Myocyte (in vitro differentiated cells): ENCODE measurements around the gene SPI1. TPM values are rescaled to one million over a fixed set of nuclear protein-coding genes. Genes with fewer than 3 reads are reported as not detected.
A peak's percentile ranks its signal among the peaks of the same experiment; 100 is the strongest.

Source experiments
- DNase-seq: peaks from one replicate; pipeline ENCODE4 v3.0.0-alpha.2; 2012; ENCODE audit warnings: low read depth
- total RNA-seq: library from RNA; depleted of rRNA; stranded (reverse); fragments of >200 nt; gene quantifications from 2 replicates; pipeline ENCODE4 v1.2.3, GENCODE V29; 2014

SPI1 gene
- total RNA-seq, 1 donor from 2014 or later, result not detected

DNA sequence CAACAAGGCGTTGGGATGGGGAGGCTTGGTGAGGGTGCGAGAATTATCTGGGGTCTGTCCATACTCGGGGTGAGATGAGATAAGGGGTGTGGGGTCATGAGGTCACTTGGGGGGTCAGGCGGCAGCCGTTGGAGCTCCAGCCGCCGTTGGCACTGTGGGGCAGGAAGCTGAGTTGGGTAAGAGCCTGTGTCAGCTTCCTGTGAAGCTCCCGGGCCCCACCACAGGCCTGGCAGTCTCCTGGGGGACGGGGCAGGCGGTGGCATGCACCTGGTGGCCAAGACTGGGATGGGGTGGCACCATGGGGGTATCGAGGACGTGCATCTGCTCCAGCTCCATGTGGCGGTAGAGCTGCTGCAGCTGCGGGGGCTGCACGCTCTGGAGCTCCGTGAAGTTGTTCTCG is 18.8 kb downstream of the SPI1 start:
- no peak for DNase-seq

DNA sequence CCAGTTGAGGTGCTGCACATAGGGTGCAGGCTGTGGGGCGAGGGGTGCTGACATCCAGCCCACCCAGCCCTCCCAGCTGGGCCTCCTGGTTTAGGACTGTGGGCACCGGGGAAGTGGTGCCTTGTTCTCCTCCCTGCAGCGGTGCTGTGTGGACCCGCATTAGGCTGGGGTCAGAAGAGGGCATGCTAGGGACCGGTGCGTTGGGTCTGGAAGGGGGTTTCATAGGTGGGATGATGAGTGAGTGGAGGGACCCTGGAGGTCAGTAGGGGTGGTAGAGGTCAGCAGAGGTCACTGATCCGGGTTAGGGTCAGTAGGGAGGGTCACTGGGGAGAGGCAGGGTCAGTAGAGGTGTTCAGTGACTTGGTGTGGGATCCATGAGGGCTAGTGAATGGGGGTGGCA is 19.2 kb downstream of the SPI1 start:
- no peak for DNase-seq

DNA sequence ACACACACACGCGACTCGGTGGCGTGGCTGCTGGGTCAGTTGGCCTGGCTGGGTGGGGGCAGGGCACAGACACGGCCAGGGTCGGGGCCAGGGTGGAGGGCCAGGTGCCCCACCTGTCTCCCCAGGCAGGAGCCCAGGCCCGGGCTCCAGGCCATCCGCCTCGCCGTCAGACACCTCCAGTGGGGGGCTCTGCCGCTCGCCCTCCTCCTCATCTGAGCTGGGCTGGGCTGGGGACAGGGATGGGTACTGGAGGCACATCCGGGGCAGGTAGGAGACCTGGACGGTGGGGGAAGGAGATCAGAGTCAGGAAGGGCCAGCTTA is 19.7 kb downstream of the SPI1 start:
- no peak for DNase-seq

DNA sequence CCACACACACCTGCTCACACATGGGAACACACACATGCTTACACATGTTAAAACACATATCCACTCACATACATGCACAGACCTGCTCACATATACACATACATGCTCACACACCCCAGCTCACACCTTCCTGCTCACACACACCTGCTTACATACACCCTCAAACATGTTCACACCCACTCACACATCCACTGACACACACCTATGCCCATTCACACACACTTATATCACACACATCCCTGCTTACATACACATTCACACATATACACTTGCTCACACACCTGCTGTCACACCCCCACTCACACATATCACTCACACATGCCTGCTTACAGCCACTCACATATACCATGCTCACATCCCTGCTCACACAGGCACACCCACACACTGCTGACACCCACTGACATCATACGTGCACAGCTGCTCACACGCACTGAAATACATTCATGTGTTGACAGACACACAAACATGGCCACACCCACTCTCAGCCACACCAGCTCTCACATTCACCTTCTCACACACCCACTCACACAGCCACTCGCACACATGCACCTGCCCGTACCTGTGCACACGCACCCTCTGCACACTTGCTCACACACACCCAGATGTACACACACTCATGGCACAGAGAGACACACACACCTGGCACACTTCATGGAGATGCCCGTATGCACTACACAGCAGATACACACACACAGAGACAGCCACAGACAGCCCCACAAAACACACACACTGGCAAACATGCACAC is 20.2 kb downstream of the SPI1 start:
- DNase-seq, result no peak

DNA sequence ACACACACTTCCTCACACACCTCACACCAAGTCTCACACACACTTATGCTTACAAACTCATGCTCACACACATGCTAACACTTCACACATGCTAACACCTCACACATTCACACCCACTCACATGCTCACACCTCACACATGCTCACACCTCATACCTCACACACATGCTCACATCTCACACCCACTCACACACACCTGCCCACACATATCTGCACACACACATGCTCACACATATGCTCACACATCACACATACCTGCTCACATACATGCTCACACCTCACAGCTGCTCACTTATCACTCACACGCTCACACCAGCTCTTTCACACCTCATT is 21.4 kb downstream of the SPI1 start:
- no peak for DNase-seq

DNA sequence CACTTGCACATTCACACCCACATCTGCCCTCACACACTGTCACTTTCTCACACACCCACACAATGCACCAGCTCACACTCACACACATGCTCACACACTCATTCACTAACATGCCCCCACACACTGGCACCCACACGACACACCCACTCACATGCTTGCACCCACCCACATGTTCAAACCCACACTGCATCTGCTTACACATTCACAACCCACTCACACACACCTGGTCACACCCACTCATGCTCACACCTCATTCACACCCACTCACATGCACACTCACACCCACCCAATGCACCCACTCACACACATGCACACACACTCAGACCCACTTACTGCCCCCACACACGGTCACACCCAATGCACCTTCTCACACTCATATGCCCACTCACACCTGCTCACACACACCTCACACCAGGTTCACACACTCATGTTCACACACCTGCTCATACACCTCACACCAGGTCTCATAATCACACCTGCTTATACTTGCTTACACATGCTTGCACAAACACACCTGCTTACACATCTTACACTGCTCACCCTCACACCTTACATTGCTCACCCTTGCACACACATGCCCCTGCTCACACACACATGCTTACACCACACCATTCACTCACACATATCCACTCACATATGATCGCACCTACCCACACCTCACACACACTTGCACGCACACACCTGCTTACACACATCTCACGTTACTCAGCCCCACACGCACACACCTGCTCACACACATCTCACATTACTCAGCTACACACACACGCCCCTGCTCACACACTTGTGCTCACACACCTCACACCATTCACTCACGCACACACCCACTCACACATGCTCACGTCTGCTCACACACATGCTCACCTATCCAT is 22.0 kb downstream of the SPI1 start:
- DNase-seq, result no peak

DNA sequence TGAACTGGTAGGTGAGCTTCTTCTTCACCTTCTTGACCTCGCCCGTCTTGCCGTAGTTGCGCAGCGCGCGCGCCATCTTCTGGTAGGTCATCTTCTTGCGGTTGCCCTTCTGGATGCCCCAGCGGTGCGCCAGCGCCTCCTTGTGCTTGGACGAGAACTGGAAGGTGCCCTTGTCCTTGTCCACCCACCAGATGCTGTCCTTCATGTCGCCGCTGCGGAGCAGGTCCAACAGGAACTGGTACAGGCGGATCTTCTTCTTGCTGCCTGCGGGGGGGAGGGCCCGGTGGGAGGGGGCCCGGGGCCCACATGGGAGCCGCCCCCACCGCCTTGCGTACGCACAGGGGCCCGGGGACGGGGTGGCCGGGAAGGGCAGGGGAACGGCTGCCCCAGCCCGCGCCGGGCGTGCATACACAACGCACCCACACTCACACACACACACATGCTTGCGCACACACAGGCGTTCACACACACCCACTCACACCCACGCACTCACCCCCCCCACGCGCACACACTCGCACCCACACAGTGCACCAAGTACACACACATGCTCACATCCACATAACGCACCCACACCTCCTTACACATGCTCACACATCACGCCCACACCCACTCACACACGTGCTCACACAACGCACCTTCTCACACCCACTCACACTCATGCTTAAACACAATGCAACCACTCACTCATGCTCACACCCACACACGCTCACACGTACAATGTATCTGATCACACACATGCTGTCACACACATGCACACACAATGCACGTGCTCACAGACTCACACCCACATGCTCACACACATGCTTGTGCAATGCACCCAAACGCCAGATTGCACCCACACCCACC is 22.8 kb downstream of the SPI1 start:
- peak; percentile 93 for DNase-seq

DNA sequence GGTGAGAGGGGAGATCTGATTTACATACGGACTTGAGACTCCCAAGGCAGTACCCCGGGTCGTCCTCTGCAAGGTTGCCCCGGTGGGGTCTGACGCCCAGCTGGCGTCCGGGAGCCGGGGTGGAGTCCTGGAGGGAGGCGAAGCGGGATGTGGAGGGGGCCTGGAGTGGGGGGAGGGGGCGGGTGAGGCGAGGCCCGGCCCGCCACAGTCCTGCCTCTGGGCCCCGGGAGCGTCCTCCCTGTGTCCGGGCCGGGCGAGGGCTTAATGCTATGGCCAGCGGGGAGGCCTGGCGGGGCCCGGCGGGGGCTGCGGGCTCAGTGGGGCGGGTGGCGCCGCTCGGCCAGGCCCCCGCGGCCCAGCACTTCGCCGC is 23.4 kb downstream of the SPI1 start:
- DNase-seq, result no peak

DNA sequence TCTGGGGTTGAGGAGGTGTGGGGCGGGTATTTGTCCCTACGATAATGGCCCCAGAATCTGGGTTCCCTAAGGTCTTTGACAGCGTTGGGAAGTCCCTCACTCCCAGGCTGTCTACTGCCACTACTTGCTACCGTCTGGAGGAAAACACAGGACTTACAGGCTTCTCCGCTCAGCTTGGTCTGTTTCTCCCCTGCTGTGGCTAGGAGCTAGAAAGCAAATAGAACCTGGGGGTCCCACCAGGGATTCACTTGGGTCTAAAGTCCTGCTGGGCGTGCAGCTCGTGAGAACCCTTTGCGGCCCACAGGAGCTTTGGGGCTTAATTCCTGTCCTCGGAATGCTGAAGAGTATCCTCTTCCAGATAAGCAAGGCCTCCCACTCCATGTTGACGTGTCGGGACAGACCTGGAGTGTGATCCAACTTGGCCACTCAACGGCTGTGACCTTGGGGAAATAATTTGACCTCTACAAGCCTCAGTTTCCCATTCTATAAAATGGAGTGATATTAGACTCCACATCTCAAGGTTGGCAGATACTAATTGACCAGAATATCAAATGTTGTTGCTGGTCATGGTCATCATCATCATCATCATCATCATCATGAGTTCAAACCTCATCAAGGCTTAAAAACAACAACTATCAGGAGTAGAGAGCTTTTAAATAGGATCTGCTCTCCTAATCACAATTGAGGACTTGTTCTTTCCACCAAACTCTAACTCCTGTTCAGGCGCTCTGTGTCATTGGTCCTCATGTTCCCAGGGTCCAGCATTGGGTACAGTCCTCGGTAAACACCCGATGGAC is 24.2 kb downstream of the SPI1 start:
- no peak for DNase-seq

DNA sequence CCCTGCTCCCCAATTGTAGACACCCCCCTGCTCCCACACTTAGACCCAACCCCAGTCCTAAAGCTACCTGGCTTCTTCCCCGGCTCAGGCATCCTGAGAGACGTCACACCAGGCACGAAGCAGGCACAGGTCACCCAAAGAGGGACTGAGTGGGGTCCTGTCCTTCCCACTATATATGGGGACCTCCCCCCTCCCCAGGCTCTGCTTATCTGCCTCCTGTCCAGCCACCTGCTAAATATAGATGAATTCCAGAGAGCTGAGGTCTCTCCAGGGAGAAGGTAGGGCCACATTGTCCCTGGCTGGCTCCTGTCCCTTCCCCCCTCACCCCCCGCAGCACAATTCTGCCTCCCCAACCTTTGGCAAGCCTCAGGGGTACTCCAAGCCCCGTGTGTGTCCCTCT is 25.8 kb downstream of the SPI1 start, which contains the start of gene MYBPC3:
Gene MYBPC3, minus strand, starts transcription at position 147 of the 400 bp plus-strand sequence. Its CDS starts 55 bp downstream, at position 92.
- DNase-seq, result no peak

DNA sequence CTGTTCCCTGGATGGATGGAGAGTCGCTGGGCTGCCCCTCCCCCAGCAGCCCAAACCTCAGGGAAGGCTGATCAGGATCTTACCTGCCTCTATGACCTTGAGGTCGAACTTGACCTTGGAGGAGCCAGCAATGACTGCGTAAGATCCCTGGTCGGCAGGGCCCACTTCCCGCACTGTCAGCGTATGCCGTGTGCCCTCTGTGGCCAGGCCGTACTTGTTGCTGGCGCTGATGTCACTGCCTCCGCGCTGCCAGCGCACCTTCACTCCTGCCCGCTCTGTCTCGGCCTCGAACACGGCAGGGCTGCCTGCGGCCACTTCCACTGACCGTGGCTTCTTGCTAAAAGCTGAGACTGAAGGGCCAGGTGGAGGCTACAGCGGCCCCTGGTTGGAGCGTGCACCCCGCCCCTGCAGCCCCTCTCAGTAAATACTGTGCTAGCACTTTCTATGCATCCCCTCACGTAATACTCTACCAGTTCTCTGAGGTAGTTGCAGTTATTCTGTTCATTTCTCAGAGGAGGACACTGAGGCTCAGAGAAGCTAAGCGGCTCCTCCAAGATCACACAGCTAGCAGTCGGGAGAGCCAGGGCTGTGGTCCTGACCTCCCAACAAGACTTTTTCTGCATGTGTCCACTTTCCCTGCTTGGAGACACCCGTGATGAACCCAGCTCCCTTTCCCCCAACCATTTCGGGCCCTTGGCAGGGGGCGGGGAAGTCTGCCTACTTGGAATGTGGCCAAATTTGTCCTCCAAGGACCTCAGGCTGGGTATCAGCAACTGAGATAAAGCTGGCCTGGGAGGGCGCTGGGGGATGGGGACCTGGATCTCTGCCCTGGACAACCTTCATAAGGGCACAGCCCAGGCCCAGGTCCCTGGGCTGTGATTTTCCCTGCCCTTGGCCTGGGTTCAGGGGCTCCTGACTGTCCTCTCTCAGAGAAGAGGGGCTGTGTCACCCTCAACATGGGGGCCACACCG is 26.9 kb downstream of the SPI1 start:
- no peak for DNase-seq

DNA sequence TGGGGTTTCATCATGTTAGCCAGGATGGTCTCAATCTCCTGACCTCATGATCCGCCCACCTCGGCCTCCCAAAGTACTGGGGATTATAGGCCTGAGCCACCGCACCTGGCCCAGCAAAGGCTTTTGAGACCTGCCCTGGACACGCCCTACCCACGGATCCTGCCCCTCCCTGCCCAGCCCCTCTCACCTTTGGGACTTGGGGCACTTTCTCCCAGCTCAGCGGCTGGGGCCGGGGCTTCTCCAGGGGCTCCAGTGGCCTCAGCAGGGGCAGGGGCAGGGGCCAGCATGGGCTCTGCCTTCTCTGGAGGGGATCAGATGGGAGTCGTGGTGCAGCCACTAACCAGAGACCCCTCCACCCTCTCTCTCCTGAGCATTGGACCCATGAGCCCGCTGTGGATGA is 28.0 kb downstream of the SPI1 start:
- no peak for DNase-seq

DNA sequence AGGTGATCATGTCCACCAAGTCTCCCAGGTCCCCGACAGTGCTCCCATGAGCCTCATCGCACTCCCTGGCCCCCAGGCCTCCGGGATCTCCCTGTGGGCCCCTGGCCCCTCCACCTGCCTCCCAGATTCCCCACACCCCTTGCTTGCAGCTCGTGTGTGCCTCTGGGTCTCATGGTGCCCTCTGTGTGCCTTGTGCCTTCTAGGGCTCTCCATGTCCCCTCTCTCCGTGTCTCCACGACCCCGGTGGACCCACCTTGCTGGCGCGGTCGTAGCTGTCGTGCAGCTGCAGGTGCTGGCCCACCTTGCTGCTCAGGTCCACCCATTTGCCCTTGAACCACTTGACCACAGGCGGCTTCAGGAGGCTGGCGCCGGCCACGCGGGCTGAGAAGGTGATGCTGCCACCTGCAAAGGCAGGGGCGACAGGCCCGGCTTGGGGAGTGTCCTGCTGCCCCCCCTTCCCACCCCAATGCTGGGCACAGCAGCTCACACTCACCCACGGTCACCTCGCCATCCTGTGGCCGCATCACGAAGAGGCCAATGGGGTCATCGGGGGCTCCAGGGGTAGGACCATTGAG is 28.7 kb downstream of the SPI1 start:
- no peak for DNase-seq

DNA sequence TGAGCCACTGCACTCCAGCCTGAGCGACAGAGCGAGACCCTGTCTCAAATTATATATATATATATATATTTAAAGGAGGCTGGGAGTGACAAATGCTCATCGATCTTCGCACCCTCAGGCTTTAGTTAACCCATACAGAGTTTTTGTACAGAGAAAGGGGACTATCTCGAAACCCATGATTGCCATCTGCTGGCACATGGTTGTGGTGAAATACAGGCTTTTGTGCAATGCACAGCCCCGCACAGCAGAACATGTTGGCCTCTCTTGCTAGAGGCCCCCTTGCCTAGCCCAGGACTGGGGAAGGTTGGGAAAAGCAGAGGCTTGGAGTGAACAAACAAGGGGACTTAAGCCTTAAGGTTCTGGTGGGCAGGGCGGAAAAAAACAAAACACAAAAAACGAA is 29.5 kb downstream of the SPI1 start:
- DNase-seq, result peak; percentile 25

DNA sequence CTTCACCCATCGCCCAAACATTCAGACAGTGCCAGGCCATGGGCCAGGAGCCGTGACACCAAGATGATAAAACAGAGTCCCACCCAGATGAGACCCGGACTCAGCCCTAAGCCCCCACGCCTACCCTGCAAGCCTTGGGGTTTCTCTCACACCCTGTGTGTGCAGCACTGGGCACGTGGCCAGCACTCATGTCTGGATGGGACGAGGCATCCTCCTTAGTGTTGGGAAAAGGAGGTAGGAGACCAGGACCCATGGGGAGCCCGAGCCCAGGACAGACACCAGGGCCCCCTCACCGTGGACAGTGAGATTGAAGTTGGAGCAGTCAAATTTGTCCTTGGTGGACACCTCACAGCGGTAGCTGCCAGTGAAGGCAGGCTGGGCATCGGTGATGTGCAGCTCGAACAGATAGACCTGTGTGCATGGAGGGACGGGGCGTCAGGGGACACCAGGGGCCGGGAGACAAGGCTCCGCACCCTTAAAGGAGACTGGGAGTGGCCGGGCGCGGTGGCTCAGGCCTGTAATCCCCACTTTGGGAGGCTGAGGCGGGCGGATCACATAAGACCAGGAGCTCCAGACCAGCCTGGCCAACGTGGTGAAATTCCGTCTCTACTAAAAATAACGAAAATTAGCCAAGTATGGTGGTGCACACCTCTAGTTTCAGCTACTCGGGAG is 30.1 kb downstream of the SPI1 start:
- DNase-seq, result no peak

DNA sequence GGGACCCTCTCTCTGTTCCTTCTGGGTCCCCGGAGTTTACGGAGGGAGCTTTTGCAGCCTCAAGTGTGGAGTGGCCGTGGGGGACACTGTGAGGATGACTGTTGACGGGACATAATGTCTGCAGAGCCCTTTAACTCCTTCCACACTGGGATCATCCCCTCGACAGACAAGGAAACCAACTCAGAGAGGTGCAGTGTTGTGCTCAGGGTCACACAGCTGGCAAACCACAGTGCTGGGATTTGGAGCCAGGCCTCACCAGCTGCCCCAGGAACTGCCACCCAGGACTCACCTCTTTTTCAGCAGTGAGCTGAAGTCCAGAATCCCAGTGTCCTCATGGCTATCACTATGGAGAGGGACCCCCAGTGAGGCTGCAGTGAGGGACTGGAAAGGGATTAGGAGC is 31.2 kb downstream of the SPI1 start:
- no peak for DNase-seq

DNA sequence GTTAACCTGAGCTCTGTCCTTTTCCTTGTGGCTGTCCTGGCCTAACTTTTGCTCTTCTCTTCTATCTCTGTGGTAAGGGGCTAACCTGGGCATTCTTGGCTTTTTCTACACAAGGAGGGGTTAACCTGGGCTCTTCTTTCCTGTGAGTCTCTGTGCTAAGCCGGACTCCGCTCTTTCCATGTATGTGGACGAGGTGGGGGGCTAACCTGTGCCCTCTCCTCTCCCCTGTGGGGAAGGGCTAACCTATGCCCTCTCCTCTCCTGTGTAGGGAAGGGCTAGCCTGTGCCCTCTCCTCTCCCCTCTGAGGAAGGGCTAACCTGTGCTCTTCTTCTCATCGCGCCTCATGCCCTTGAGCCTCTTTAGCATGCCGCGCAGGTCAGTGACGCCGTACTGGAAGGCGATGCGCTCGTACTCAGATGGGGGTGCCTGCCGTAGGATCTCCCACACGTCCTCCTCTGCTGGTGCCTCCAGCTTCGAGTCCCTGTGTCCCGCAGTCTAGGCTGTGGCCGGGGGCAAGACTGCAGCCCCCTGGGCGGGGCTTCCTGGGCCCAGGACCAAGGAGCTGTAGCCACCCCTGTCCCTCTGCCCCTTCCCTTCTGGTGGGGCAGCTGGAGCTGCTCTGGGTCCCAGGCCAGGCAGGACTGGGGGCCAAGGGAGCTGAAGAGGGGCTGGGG is 32.3 kb downstream of the SPI1 start:
- no peak for DNase-seq

DNA sequence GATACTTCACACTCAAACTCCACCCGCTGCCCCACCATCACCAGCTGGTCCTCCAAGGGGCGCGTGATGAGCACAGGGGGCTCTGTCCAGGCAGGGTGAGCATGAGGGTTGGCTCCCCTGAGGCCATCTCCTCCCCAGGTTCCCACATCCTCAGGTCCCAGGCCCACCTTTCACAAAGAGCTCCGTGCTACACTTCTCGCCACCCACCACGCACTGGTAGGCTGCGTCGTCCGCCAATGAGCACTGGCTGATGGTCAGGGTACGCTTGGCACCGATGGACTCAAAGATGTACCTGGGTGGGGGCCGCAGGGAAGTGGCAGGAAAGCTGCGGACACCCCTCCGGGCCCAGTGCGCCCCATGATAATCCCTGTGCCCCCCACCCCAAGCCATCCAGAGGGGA is 35.5 kb downstream of the SPI1 start:
- DNase-seq, result no peak
